Tibial nerve (tissue), 4 donors: ENCODE measurements around the gene ICE1. TPM values are rescaled to one million over a fixed set of nuclear protein-coding genes. Genes with fewer than 3 reads are reported as not detected.

Experiments
- DNase-seq, 2 donors: peaks; one replicate each; pipeline ENCODE4 v3.0.0-alpha.2; 2019; ENCODE audit warnings: low spot score in 2 of 2
- H3K27ac ChIP-seq, 4 donors: fragments of 200-600 bp; sonication (generic) in 3 of 4; one replicate each; pipeline ENCODE4 v1.5.1; 2017 to 2019; ENCODE audit warnings: mild to moderate bottlenecking in 1 of 4
- H3K27me3 ChIP-seq, 2 donors: fragments of 200-600 bp; sonication (generic) in 1 of 2; one replicate each; pipeline versions ENCODE4 v1.5.1 to v1.6.0; 2017 to 2019
- H3K36me3 ChIP-seq, 3 donors: fragments of 200-600 bp; sonication (generic); one replicate each; pipeline ENCODE4 v1.5.1; 2018 to 2019
- H3K4me1 ChIP-seq, 4 donors: fragments of 200-600 bp; sonication (generic) in 3 of 4; one replicate each; pipeline ENCODE4 v1.5.1; 2017 to 2019
- H3K4me3 ChIP-seq, 4 donors: fragments of 200-600 bp; sonication (generic) in 3 of 4; one replicate each; pipeline ENCODE4 v1.5.1; 2017 to 2019; ENCODE audit warnings: mild to moderate bottlenecking in 1 of 4, moderate library complexity in 1 of 4
- H3K9me3 ChIP-seq, 4 donors: fragments of 200-600 bp; sonication (generic) in 3 of 4; one replicate each; pipeline ENCODE4 v1.5.1; 2017 to 2019
- EP300 ChIP-seq, 2 donors: sonication (generic); formaldehyde crosslinking; IDR thresholded peaks; one replicate each; pipeline ENCODE4 v1.6.1; 2017; ENCODE audit warnings: antibody characterized with exemption in 2 of 2, mild to moderate bottlenecking in 1 of 2
- POLR2A ChIP-seq, 2 donors: fragments of 450-650 bp; IDR thresholded peaks; one replicate each; pipeline ENCODE4 v1.6.1; 2017; ENCODE audit warnings: antibody characterized with exemption in 2 of 2, mild to moderate bottlenecking in 2 of 2, moderate library complexity in 2 of 2
- WGBS, 2 donors: methylation state at CpG; one replicate each; pipeline ENCODE4 v1.1.5; 2018; 5-methylcytosine and 5-hydroxymethylcytosine counted together
- total RNA-seq, 4 donors: library from RNA; depleted of rRNA; stranded (reverse); fragments of >200 nt; gene quantifications; one replicate each; pipeline ENCODE4 v1.1.0, GENCODE V29; 2016
- TF ChIP-seq, protein P1 (sequence below), 5 experiments: fragments of 200-600 bp in 3 of 5; fragments of 450-650 bp in 2 of 5; sonication (generic) in 3 of 5; IDR thresholded peaks; one replicate each; pipeline ENCODE4 v1.5.1; 2016 to 2019; ENCODE audit warnings: antibody characterized with exemption in 5 of 5, mild to moderate bottlenecking in 3 of 5, moderate library complexity in 2 of 5

Gene ICE1
- total RNA-seq, 4 donors from 2014 or later, result 30.9 to 37.5 (median 33.7) TPM

GRCh38 chr5:5420251-5420650 is 2.2 kb upstream of the ICE1 start:
- no peak overlapping the region for H3K27ac ChIP-seq
- no peaks in the 10 kb centered on the region for H3K9me3 ChIP-seq
- 87 to 92% methylated on average over 3 of the region's 3 CpGs for WGBS, 2 donors
- no peak for DNase-seq
- no peaks in the 10 kb centered on the region for H3K27me3 ChIP-seq
- peaks cover 0 to 11% (median 0%) of the 10 kb centered on the region in 3 donors for H3K36me3 ChIP-seq
- no peak overlapping the region for H3K4me3 ChIP-seq
- peaks cover 0 to 48% (median 30%) of the 10 kb centered on the region in 4 donors for H3K4me1 ChIP-seq
- TF ChIP-seq, protein P1, sequence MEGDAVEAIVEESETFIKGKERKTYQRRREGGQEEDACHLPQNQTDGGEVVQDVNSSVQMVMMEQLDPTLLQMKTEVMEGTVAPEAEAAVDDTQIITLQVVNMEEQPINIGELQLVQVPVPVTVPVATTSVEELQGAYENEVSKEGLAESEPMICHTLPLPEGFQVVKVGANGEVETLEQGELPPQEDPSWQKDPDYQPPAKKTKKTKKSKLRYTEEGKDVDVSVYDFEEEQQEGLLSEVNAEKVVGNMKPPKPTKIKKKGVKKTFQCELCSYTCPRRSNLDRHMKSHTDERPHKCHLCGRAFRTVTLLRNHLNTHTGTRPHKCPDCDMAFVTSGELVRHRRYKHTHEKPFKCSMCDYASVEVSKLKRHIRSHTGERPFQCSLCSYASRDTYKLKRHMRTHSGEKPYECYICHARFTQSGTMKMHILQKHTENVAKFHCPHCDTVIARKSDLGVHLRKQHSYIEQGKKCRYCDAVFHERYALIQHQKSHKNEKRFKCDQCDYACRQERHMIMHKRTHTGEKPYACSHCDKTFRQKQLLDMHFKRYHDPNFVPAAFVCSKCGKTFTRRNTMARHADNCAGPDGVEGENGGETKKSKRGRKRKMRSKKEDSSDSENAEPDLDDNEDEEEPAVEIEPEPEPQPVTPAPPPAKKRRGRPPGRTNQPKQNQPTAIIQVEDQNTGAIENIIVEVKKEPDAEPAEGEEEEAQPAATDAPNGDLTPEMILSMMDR (IDR thresholded peaks at IDR 0.05), result no peak
- no peak for TF ChIP-seq EP300 (IDR thresholded peaks at IDR 0.05)

GRCh38 chr5:5421149-5421960 is 1.1 kb upstream of the ICE1 start:
- DNase-seq, result peak in 1 of 2 donors; percentile 17
- H3K27me3 ChIP-seq, result no peaks in the 10 kb centered on the region
- no peaks in the 10 kb centered on the region for H3K9me3 ChIP-seq
- 20 to 24% methylated on average over 24 of the region's 24 CpGs for WGBS, 2 donors
- peak overlapping the region; percentile 81 to 100 (median 90) for H3K4me3 ChIP-seq
- H3K4me1 ChIP-seq, result peaks cover 0 to 59% (median 33%) of the 10 kb centered on the region in 4 donors
- peak overlapping the region; percentile 93 to 98 (median 98) for H3K27ac ChIP-seq
- TF ChIP-seq POLR2A (IDR thresholded peaks at IDR 0.05) (no peak), EP300 (IDR thresholded peaks at IDR 0.05) (no peak)
- TF ChIP-seq, protein P1 (IDR thresholded peaks at IDR 0.05), result no peak
- H3K36me3 ChIP-seq, result peaks cover 0 to 11% (median 0%) of the 10 kb centered on the region in 3 donors

GRCh38 chr5:5422819-5423515 is 490 bp downstream of the ICE1 start:
- TF ChIP-seq, protein P1 (IDR thresholded peaks at IDR 0.05), result no peak
- TF ChIP-seq POLR2A (IDR thresholded peaks at IDR 0.05) (no peak), EP300 (IDR thresholded peaks at IDR 0.05) (no peak)
- Histone ChIP-seq H3K4me1 (peaks cover 0 to 76% (median 33%) of the 10 kb centered on the region in 4 donors), H3K27me3 (no peaks in the 10 kb centered on the region), H3K4me3 (peak overlapping the region; percentile 78 to 100 (median 90)), H3K27ac (peak overlapping the region; percentile 93 to 98 (median 98)), H3K36me3 (peaks cover 0 to 3% (median 0%) of the 10 kb centered on the region in 3 donors), H3K9me3 (no peaks in the 10 kb centered on the region)
- WGBS, 2 donors, result 1 to 2% methylated on average over 40 to 42 of the region's 58 CpGs
- no peak for DNase-seq

- Histone ChIP-seq H3K27ac (peak overlapping the region in 3 of 4 donors; percentile 98), H3K9me3 (no peaks in the 10 kb centered on the region), H3K27me3 (no peaks in the 10 kb centered on the region), H3K36me3 (no peaks in the 10 kb centered on the region), H3K4me3 (peak overlapping the region; percentile 78 to 100 (median 90)), H3K4me1 (peaks cover 0 to 82% (median 33%) of the 10 kb centered on the region in 4 donors)
- TF ChIP-seq, protein P1 (IDR thresholded peaks at IDR 0.05), result no peak
- TF ChIP-seq EP300 (IDR thresholded peaks at IDR 0.05), result no peak
- no peak for TF ChIP-seq POLR2A (IDR thresholded peaks at IDR 0.05)
- WGBS, 2 donors, result 41 to 50% methylated on average over 7 of the region's 7 CpGs
- no peak for DNase-seq
Observed at GRCh38 chr5:5423586-5423985, 1.1 kb downstream of the ICE1 start.

DNA sequence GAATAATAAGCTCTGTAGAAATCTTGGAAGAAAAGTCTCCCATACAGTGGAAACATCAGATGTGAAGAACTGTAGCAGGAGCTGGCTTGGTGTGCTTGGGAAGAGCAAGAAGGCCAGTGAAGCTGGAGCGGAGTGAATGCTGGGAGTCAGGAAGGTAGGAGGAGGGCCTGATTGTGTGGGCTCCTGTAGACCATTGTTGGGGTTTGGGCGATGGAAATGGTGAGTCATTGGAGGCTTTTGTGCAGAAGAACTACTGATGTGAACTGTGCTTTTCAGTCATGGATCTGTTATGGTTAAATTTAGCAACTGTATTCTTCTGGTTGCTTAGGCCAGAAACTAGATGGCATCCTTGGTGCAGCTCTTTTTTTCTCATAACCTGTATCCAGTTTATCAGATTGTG is 2.3 kb downstream of the ICE1 start:
- DNase-seq, result no peak
- Histone ChIP-seq H3K27ac (peak overlapping the region in 1 of 4 donors; percentile 16), H3K4me3 (peak overlapping the region in 1 of 4 donors; percentile 100), H3K9me3 (no peaks in the 10 kb centered on the region), H3K27me3 (no peaks in the 10 kb centered on the region), H3K36me3 (no peaks in the 10 kb centered on the region), H3K4me1 (peaks cover 0 to 85% (median 36%) of the 10 kb centered on the region in 4 donors)
- WGBS, 2 donors, result 51 to 64% methylated on average over 2 of the region's 2 CpGs
- TF ChIP-seq EP300 (IDR thresholded peaks at IDR 0.05) (no peak), POLR2A (IDR thresholded peaks at IDR 0.05) (no peak)
- TF ChIP-seq, protein P1 (IDR thresholded peaks at IDR 0.05), result no peak
